DMS 273 (cell line): ENCODE results near the gene C8G.

Experiments
- DNase-seq: peaks from one replicate; lab custom pipeline; 2025; ENCODE audit not compliant: unreplicated experiment; lab: John Stamatoyannopoulos, UW

C8G gene

GRCh38 chr9:136920069-136920468 lies 25.0 kb upstream of the C8G start:
- DNase-seq: no peak

DNA sequence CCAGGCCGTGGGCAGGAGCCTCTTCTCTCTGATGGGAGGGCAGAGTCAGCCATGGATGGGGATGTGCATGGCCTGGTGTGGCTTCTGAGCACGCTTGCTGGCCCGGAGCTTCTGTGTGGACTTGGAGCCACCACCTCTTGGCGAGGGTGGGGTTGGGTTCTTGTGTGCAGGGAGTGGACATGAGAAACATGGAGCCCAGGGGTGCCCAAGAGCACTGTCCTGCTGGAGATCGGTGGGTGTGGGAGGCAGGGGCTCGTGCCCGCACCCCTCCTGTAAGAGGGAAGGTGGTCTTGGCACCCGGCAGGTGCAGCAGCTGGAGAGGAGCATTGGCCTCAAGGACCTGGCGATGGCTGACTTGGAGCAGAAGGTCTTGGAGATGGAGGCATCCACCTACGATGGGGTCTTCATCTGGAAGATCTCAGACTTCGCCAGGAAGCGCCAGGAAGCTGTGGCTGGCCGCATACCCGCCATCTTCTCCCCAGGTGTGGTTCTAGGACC lies 24.3 kb upstream of the C8G start:
- no peak for DNase-seq

- no peak for DNase-seq
Observed at GRCh38 chr9:136921307-136921706, 23.7 kb upstream of the C8G start.

- no peak for DNase-seq
Observed at GRCh38 chr9:136921718-136922117, 23.3 kb upstream of the C8G start.

- no peak for DNase-seq
Observed at GRCh38 chr9:136922540-136922939, 22.5 kb upstream of the C8G start.

- no peak for DNase-seq
Observed at GRCh38 chr9:136923881-136924280, 21.2 kb upstream of the C8G start.

GRCh38 chr9:136925414-136926153 lies 19.5 kb upstream of the C8G start:
- DNase-seq: no peak

DNA sequence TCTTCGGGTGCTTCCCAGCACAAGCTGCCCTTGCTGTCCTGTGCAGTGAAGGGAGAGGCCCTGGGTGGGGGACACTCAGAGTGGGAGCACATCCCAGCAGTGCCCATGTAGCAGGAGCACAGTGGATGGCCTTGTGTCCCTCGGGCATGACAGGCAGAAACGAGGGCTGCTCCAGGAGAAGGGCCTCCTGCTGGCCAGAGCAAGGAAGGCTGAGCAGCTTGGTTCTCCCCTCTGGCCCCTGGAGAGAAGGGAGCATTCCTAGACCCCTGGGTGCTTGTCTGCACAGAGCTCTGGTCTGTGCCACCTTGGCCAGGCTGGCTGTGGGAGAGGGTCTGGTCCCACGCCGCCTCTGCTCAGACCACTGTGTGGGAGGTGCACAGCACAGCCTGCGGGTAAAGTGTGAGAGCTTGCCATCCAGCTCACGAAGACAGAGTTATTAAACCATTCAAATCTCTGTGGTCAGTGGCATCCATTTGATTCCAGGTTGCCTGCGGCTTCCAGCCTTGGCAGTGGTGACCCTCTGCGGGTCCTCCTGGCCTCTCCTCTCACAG lies 18.8 kb upstream of the C8G start:
- no peak for DNase-seq

DNA sequence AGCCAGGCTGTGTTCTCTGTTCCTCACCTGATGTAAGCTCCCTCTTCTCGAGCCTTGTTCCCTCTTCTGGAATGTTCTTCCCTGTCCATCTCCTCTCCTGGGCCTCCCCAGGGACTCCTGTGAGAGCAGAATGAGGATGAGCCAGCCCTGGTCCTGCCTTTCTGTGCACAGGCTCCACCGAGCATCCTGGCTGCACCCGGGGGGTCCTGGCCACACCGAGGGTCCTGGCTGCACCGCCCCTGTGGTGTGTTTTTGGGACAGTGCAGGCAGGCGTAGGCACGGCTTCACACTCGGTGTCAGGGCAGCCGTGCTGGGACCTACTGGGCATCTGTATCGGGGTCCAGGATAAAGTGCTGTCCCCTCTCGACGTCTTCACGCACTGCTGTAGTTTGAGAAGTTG lies 18.3 kb upstream of the C8G start:
- no peak for DNase-seq

DNA sequence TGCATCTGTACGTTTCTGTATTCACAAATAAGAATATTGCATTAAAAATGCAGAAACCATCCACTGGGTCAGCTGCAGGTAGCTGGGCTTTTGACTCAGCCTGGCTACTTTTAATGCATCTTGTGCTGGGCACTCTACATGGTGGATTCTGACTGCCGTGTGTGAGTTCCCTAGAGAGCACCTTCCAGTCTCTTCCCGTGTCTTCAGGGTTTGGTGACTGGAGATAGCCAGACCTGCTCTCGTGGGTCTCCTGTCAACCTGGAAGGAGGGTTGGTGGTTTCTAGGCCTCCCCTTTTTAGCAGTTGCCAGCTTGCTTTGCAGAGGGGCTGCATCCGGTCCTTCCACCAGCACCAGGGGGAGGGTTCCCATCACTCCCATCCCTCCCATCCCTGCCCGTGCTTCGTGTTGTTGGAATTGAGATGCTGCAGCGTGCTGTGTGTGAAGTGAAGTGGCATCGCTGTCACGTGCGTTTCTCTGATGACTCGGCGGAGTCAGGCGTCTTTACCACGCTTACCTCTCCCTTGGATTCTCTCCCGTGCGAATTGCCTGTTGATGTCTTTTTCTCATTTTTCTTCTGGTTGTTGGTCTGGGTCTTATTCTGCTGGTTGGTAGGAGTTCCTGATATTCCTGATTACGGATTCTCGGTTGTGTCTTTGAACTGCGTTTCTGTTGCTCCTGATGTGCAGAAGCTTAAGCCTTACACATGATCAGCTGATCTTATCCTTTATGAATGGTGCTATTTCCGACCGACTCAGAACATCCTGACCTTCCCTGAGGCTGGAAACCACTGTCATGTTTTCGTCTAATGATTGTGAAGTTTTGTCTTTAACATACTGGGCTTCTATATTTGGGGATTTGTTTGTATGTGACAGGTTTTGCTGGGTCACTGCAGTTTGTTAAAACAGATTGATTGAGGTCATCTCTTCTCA lies 17.4 kb upstream of the C8G start:
- no peak for DNase-seq

DNA sequence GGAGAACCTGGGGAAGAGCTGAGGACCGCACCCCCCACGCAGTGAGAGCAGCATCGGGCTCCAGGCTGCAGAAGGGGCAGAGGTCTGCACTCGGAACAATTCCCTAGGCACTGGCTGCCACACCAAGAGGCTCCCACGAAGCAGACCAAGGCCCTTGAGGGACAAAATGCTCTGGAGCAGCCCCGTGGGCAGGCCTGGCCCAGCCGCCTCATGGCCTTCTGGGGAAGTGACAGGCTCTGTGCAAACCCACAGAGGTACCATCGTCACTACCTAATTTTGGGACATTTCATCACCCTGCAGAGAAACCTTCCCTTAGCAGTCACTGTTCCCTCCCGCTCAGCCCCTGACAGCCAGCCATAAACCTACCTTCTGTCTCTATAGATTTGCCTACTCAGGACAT lies 16.5 kb upstream of the C8G start:
- DNase-seq: no peak

DNA sequence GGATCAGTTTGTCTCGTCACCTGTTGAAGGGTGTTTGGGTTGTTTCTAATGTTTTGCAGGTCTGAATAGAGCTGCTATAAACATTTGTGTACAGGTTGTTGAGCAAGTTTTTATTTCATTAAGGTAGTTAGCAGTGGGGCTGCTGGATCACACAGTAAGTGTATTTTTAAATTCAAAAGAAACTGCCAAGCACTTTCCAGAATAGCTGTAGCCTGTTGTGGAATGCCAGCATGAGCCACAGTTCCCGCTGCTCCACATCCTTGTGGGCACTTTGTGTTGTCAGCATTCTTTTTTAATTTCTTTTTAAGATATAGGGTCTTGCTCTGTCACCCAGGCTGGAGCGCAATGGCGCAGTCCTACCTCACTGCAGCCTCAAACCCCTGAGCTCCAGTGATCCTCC lies 15.0 kb upstream of the C8G start:
- no peak for DNase-seq

DNA sequence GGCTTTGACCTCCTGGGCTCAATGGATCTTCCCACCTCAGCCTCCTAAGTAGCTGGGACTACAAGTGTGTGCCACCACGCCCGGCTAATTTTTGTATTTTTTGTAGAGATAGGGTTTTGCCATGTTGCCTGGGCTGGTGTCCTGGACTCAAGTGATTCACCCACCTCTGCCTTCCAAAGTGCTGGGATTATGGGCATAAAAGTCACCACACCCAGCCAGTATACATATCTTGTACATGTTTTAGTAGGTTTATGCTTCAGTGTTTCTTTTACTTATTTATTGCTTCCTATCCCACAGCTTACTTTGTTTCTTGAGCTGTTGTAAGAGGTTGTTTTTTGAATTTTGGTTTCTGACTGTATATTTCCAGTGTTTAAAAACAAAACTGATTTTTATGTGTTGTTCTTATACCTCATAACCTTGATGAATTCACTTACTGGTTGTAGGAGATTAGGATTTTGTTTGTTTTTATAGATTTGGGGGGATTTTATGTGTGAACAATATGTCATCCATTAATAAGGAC lies 13.4 kb upstream of the C8G start:
- DNase-seq: no peak

- no peak for DNase-seq
Observed at GRCh38 chr9:136934277-136934676, 10.8 kb upstream of the C8G start.

- no peak for DNase-seq
Observed at GRCh38 chr9:136935651-136936050, 9.4 kb upstream of the C8G start.

DNA sequence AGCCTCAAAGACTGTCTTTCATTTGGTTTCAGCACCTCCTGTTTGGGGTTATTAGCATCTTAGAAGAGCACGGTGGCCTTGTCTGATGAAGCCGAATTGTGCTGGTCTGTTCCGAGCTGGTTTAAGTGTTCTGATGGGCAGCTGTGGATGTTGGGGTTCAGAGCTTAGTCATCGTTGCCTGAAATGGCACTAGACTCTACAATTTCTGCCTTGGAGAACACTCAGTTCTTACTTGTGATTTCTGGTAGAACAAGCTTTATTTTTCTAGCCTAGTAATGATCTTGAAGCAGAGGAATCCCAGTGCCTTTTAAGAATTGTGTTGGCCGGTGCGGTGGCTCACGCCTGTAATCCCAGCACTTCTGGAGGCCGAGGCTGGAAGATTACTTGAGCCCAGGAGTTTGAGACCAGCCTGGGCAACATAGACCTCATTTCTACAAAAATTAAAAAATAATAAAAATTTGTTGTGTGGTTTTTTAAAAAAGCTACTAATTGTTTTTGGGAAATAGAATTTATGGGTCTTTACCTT lies 8.3 kb upstream of the C8G start:
- no peak for DNase-seq

DNA sequence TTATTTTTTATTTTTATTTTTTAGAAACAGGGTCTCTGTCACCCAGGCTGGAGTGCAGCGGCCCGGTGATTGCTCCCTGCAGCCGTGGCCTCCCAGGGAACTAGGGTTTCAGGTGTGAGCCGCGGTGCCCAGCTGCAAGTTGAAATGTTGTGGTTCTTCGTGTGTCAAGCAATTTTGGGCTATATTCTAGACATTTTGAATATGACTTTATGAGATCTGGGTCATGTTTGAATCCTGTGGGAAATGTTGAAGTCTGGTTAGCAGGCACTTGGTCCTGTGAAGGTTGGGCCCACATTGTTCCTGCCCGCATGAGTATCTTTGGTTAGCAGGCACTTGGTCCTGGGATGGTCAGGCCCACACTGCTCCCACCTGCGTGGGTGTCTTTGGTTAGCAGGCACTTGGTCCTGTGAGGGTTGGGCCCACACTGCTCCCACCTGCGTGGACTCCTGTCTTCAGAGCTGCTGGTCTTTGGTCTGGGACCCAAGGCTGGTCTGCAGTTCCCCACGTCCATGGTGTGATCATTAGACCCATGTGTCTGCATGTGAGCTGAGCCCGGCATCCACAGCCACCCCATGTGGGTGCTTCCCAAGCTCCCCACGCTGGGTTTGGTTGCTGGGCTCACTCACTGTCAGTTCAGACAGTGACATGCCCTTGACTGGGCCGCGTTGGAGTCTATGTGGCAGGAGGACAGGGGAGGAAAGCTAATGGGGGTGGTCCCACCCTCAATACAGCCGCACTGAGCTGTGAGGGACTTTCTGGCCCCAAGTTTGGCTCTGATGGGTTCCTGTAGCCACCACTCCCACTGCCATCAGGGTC lies 7.6 kb upstream of the C8G start:
- no peak for DNase-seq

DNA sequence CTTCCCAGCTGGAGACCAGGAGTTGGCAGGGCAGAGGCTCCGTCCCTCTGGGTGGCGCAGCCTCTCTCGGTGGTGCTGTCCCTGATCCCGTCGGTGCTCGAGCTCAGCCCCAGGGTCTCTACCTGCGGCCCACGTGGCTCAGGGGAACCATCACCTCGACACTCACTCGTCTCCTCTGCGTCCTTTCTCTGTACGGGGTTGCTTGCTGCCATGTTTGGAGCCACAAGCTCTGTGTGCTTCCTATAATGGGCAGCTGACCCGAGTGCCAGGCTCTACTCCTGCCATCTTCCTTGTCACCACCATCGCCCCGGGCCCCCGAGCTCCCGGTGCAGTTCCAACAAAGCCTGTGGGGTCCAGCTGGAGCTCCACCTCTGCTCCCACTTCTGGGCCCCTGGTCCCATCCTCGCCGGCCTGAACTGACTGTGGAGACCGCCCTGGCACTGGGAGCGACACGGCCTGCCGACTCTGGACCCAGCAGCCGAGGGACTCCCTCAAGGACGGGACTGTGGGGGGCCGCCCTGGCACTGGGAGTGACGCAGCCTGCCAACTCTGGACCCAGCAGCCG lies 5.5 kb upstream of the C8G start:
- DNase-seq: no peak

GRCh38 chr9:136939996-136940525 lies 5.0 kb upstream of the C8G start:
- DNase-seq: no peak
